ENCODE data around the gene RNF149.
"Not testable (repeated sequence)": the region's sequence is repeated elsewhere in the genome, so short reads cannot be mapped to it uniquely, and the experiment has no call there.

Gene RNF149

GRCh38 chr2:101308432-101309210, at the start of gene RNF149:
Gene RNF149 (minus strand): TSS chr2:101308701. CDS start chr2:101308588, 113 bp downstream.
- DNase-seq = peak; percentile 32

- no peak for DNase-seq
Observed at GRCh38 chr2:101357376-101357775, 48.9 kb upstream of the RNF149 start.

GRCh38 chr2:101356521-101356920, 48.0 kb upstream of the RNF149 start:
- no peak for DNase-seq

GRCh38 chr2:101356055-101356454, 47.6 kb upstream of the RNF149 start:
- DNase-seq = no peak

- no peak for DNase-seq
Observed at GRCh38 chr2:101355401-101356054, 47.0 kb upstream of the RNF149 start.

GRCh38 chr2:101354420-101355311, 46.2 kb upstream of the RNF149 start:
- no peak for DNase-seq

GRCh38 chr2:101352631-101353030, 44.1 kb upstream of the RNF149 start:
- DNase-seq = not testable (repeated sequence)

- no peak for DNase-seq
Observed at GRCh38 chr2:101351207-101351606, 42.7 kb upstream of the RNF149 start.

GRCh38 chr2:101349893-101350662, 41.6 kb upstream of the RNF149 start:
- DNase-seq = no peak

GRCh38 chr2:101348883-101349282, 40.4 kb upstream of the RNF149 start:
- DNase-seq = no peak

GRCh38 chr2:101346909-101347308, 38.4 kb upstream of the RNF149 start:
- no peak for DNase-seq

- DNase-seq = no peak
Observed at GRCh38 chr2:101344137-101344536, 35.6 kb upstream of the RNF149 start.

- DNase-seq = no peak
Observed at GRCh38 chr2:101342625-101343008, 34.1 kb upstream of the RNF149 start.

- no peak for DNase-seq
Observed at GRCh38 chr2:101341901-101342624, 33.6 kb upstream of the RNF149 start.

GRCh38 chr2:101341421-101341820, 32.9 kb upstream of the RNF149 start:
- DNase-seq = no peak

GRCh38 chr2:101340141-101340551, 31.6 kb upstream of the RNF149 start:
- DNase-seq = no peak

- no peak for DNase-seq
Observed at GRCh38 chr2:101339266-101339880, 30.9 kb upstream of the RNF149 start.

GRCh38 chr2:101337877-101338276, 29.4 kb upstream of the RNF149 start:
- no peak for DNase-seq

- DNase-seq = no peak
Observed at GRCh38 chr2:101332885-101333766, 24.6 kb upstream of the RNF149 start.

GRCh38 chr2:101331202-101331601, 22.7 kb upstream of the RNF149 start:
- no peak for DNase-seq

Measured in NCI-H1417 treated with DMSO at 0.1 percent for 48 hours (cell line).